HG03139 (cell line): ENCODE results near the gene DCTN4.

Source experiments
- ATAC-seq: cut with Tn5 transposase; IDR thresholded peaks from one replicate; pipeline ENCODE4 v1.9.1; 2021; ENCODE audit not compliant: unreplicated experiment

Gene DCTN4

GRCh38 chr5:150672237-150672883 is 86.5 kb downstream of the DCTN4 start:
- no peak for ATAC-seq

DNA sequence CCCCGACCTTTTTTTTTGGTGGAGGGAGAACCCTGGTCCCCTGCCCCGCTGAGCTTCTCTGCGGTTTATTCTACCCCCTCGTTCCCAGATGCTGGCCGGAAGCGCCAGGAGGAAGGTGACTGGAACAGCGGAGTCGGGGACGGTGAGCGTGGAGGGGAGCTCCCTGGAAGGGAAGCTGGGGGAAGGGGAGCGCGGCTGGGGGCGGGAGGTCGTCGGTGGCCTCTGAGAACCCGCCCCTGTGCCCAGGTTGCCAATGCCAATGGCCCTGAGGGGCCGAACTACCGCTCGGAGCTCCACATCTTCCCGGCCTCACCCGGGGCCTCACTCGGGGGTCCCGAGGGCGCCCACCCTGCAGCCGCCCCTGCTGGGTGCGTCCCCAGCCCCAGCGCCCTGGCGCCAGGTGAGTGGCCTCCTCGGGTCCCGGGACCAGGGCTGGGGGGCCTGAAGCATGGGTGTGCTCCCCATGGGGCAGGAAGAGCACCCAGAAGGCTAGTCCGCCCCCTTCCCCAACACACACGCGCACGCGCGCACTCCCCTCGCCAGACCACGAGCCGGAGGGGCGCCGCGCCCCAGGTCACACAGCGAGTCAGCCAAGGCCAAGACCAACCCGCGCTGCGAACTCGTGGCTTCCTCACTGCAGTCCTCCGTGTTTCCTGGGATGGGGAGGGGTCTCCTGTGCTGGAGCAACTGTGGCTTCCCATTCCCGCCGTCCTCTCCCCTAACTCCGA is 87.1 kb downstream of the DCTN4 start:
- ATAC-seq = no peak

DNA sequence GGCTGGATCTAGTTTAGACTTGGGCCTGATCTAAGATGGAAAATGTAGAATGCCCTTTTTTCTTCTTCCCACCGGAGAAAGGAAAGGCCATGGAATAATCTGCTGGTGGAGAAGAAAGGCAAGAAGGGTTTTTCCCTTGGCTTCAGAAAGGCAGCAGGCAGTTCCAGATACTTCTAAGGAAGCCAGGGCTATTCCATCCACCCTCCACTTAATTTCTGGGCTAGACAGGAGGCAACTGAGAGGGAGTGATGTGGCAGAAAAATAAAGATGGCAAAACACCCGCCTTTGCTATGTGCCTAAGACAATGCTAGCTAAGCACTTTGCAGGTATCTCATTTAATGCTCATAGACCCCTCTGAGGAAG is 87.9 kb downstream of the DCTN4 start:
- ATAC-seq = no peak

DNA sequence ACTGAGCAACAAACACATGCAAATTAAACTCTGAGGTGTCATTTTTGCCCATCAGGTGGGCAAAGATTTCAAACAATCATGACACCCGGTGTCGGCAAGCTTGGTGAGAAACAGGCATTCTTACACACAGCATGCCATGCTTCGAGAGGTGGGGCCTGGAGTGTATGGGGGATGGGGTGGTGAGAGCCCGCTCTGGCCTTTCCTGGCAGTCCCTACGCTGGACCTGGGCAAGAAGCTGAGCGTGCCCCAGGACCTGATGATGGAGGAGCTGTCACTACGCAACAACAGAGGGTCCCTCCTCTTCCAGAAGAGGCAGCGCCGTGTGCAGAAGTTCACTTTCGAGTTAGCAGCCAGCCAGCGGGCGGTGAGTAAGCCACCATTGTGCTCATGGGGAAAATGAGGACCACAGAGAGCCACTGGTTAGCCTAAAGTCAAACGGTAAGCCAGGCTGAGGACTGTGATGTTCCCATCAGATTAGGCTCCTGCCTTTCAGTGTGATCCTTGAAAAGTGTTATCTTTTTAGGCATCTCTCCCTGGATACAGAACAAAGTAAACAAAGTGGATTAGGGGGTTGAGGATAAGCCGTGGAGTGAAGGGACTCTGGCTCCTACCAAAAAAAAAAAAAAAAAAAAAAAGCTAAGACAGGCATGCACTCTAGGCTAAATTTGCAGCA is 88.4 kb downstream of the DCTN4 start:
- no peak for ATAC-seq

DNA sequence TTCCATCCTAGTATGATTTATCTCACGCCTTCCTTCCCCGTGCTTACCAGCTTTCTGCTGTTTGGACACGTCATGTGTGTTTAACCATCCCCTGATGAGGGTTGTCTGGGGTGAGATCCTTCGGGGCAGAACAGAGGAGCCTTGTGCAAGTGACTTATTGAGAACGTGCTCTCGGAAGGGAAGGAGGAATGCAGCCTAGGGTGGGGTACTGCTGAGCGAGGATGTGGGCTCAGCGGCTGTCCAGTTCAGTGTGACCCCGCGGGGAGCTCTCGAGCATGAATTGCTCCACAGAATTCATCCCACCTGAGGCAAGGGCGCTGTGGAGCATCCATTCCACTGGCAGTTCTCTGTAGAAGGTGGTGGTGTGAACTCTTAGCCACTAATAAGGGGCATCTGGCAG is 93.8 kb downstream of the DCTN4 start:
- ATAC-seq = no peak

DNA sequence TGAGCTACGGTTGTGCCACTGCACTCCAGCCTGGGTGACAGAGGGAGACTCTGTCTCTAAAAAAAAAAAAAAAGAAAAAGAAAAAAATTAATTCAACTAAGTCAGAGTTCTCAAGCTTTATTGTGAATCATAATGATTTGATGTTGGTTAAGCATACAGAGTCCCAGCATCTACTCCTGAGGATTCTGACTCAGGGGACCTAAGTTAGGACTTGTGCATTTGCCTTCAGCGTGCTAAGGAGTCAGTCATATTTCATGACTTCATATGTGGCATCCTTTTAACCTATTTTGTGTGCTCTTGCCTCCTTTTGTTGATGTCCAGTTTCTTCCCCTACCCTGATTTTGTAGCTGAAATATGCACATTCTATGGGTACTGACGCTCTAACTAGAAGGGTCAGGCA is 94.9 kb downstream of the DCTN4 start:
- no peak for ATAC-seq

DNA sequence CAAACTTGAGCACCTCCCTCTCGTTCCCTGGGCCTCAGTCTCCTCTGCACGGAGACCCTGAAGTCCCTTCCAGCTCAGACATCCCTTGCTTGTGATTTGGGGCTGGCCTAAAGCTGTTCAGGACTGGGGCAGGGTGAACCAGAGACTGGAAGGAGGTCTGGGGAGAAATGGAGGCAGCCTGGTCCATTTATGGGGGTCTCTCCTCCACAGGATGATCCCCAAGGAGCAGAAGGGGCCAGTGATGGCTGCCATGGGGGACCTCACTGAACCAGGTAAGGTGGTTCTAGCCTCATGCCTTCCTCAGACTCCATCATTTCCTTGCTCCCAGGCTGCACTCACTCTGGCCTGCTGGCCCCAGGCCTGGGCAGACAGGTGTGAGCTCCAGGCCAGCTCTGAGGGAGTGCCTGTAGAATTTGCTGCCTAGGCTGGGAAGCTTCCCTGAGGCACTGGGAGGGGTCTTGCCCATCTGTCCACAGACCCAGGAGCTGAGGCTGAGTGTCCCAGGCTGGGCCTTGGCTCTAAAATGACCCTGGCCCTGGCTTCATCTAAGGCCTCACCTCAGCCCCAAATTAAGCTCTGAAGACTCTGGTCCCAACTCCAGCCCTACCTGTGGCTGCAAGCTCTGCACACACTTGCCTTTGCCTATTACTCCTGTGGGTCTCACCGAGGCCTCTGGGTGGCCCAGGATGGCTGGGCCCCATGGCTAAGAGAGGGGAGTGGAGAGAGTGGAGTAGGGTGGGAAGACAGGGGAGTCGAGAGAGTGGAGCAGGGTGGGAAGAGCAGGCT is 95.9 kb downstream of the DCTN4 start:
- ATAC-seq = no peak

GRCh38 chr5:150661821-150662596 is 96.8 kb downstream of the DCTN4 start:
- ATAC-seq = no peak

DNA sequence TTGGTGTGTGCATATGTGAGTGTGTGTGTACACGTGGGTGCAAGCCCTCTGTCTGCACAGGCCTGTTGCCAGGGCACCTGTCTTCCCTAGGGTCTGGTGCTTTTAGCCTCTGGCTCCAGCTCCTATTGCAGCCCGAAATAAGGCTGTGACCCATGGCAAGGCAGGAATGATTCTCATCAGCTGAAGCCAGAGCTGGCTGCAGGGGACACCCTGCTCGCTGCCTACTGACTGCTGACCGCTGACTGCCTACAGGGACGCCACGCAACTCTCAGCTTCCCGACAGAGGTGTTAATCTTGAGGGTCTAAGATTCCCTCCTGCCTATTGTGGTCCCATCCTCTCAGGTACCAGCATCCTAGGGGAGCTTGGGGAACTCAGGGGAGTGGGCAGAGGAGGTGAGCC is 97.7 kb downstream of the DCTN4 start, which contains the start of gene MYOZ3:
Gene MYOZ3, plus strand, starts transcription at position 166 of the 400 bp plus-strand sequence. CDS start 1,691 bp downstream, outside the sequence.
- no peak for ATAC-seq

- ATAC-seq = no peak
These were observed 98.5 kb downstream of the DCTN4 start for GRCh38 chr5:150660108-150660831.

DNA sequence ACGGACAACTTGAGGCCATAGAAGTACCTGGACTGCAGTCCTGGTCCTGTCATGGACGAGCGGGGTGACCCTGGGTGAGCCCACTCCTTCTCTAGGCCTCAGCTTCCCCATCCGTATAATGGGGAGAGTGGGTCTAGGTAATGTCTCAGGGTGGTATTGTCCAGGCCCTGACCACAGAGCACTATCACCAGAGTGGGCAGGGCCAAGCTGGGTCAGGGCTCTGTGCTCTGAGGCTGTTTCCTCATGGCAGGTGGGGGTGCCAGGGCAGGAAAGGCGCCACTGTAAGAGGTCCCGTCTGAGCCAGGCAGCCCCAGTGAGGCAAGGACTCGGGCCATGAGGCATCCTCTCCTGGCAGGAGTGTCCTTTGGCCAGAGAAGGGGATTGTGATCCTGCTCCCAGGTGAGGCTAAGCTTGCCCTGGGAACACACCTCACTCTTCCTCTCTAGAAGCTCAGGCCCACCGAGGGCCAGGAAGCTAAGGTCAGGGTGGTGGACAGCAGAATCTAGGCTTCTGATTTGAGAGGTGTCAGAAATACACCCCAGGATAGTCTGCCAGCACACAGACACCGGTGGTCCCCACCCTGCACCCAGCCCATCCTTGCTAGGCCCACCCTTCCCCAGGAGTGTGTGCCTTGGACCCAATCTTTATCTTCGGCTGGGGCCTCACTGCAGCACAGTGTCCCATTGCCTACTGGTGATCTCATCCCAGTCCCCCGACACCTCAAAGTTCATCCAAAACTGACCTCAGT is 99.3 kb downstream of the DCTN4 start:
- ATAC-seq = no peak

DNA sequence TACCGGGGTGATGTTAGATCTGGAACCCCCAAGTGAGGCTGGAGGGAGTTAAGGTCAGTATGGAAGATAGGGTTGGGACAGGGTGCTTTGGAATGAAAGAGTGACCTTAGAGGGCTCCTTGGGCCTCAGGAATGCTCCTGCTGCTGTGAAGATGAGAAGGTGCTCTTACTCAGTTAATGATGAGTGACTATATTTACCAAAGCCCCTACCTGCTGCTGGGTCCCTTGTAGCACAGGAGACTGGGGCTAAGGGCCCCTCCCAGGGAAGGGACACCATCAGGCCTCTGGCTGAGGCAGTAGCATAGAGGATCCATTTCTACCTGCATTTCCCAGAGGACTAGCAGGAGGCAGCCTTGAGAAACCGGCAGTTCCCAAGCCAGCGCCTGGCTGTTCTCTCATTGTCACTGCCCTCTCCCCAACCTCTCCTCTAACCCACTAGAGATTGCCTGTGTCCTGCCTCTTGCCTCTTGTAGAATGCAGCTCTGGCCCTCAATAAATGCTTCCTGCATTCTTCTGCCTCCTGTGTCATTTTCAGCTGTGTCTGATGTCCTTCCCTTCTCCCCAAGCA is 100.0 kb downstream of the DCTN4 start:
- ATAC-seq = no peak
